Retinal pigment epithelial cell (primary cell): ENCODE data around the gene NHS.

Experiments
- DNase-seq: peaks from one replicate; pipeline ENCODE4 v3.0.0-alpha.2; 2010; ENCODE audit warnings: low read depth
- H3K4me3 ChIP-seq: 2 replicates; pipeline ENCODE4 v1.5.1; 2011; ENCODE audit warnings: mild to moderate bottlenecking, low read length, control low read depth, moderate library complexity
- CTCF ChIP-seq: conservative IDR thresholded peaks from 2 replicates; pipeline ENCODE4 v1.5.1; 2011; ENCODE audit warnings: low read depth, low read length, control low read depth, inconsistent platforms

Gene NHS

GRCh38 chrX:17559728-17560379, 184.9 kb downstream of the NHS start:
- DNase-seq, result peak; percentile 51
- H3K4me3 ChIP-seq, result no peak overlapping the region
- TF ChIP-seq CTCF, result no peak

GRCh38 chrX:17560385-17560784, 185.4 kb downstream of the NHS start:
- TF ChIP-seq CTCF, result no peak
- DNase-seq, result no peak
- no peak overlapping the region for H3K4me3 ChIP-seq

GRCh38 chrX:17563076-17563475, 188.1 kb downstream of the NHS start:
- no peak for TF ChIP-seq CTCF
- no peak for DNase-seq
- no peak overlapping the region for H3K4me3 ChIP-seq

GRCh38 chrX:17563515-17563914, 188.5 kb downstream of the NHS start:
- DNase-seq, result no peak
- H3K4me3 ChIP-seq, result no peak overlapping the region
- TF ChIP-seq CTCF, result no peak

- DNase-seq, result no peak
- TF ChIP-seq CTCF, result no peak
These were observed 189.8 kb downstream of the NHS start for GRCh38 chrX:17564689-17565409.

GRCh38 chrX:17566740-17567139, 191.7 kb downstream of the NHS start:
- no peak for DNase-seq
- no peak overlapping the region for H3K4me3 ChIP-seq
- no peak for TF ChIP-seq CTCF

More at GRCh38 chrX:17564689-17565409, 189.8 kb downstream of the NHS start:
- H3K4me3 ChIP-seq, result no peak overlapping the region

GRCh38 chrX:17567187-17567586, 192.2 kb downstream of the NHS start:
- no peak for TF ChIP-seq CTCF
- H3K4me3 ChIP-seq, result no peak overlapping the region
- no peak for DNase-seq
